H9 (cell line): ENCODE data around the gene CAPN14. TPM values are rescaled to one million over a fixed set of nuclear protein-coding genes. Genes with fewer than 3 reads are reported as not detected.

Experiments used
- DNase-seq: peaks from one replicate; pipeline ENCODE4 v3.0.0-alpha.2; 2017
- H2AFZ ChIP-seq: one replicate; pipeline ENCODE4 v1.6.1; 2013; ENCODE audit warnings: mild to moderate bottlenecking, low read length, control low read depth, moderate library complexity
- H2AK5ac ChIP-seq: 2 replicates; pipeline ENCODE4 v1.6.1; 2013; ENCODE audit warnings: low read length, control low read depth, mixed read lengths; ENCODE audit not compliant: insufficient read length
- H2BK120ac ChIP-seq: one replicate; pipeline ENCODE4 v1.6.1; 2013; ENCODE audit warnings: low read depth, mild to moderate bottlenecking, low read length, control low read depth, inconsistent platforms; ENCODE audit not compliant: poor library complexity, severe bottlenecking
- H2BK12ac ChIP-seq: 2 replicates; pipeline ENCODE4 v1.6.1; 2013; ENCODE audit warnings: low read length, control low read depth, mixed read lengths, low read depth; ENCODE audit not compliant: insufficient read length
- H2BK15ac ChIP-seq: 2 replicates; pipeline ENCODE4 v1.6.1; 2013; ENCODE audit warnings: low read depth, low read length, control low read depth
- H2BK20ac ChIP-seq: one replicate; pipeline ENCODE4 v1.6.1; 2013; ENCODE audit warnings: low read depth, mild to moderate bottlenecking, low read length, control low read depth, inconsistent platforms; ENCODE audit not compliant: poor library complexity, severe bottlenecking
- H2BK5ac ChIP-seq: 2 replicates; pipeline ENCODE4 v1.6.1; 2013; ENCODE audit warnings: low read length, control low read depth, mixed read lengths; ENCODE audit not compliant: insufficient read length
- H3K14ac ChIP-seq: 2 replicates; pipeline ENCODE4 v1.6.1; 2013; ENCODE audit warnings: low read length, control low read depth; ENCODE audit not compliant: insufficient read depth
- H3K18ac ChIP-seq: 2 replicates; pipeline ENCODE4 v1.6.1; 2013; ENCODE audit warnings: low read depth, mild to moderate bottlenecking, mixed read lengths, low read length, control low read depth; ENCODE audit not compliant: insufficient read length
- H3K23ac ChIP-seq: 2 replicates; pipeline ENCODE4 v1.6.1; 2013; ENCODE audit warnings: low read length, control low read depth, mixed read lengths, low read depth; ENCODE audit not compliant: insufficient read length
- H3K23me2 ChIP-seq: 2 replicates; pipeline ENCODE4 v1.6.1; 2013; ENCODE audit warnings: low read depth, mild to moderate bottlenecking, mixed read lengths, low read length, control low read depth; ENCODE audit not compliant: insufficient read length, poor library complexity, severe bottlenecking
- H3K27ac ChIP-seq: 2 replicates; pipeline ENCODE4 v1.5.1; 2013; ENCODE audit warnings: low read length, control low read depth, mixed read lengths, low read depth; ENCODE audit not compliant: insufficient read length
- H3K27me3 ChIP-seq: 2 replicates; pipeline ENCODE4 v1.6.1; 2013; ENCODE audit warnings: low read length, control low read depth, inconsistent platforms; ENCODE audit not compliant: insufficient read depth
- H3K4ac ChIP-seq: 2 replicates; pipeline ENCODE4 v1.6.1; 2013; ENCODE audit warnings: low read depth, mild to moderate bottlenecking, control low read depth, inconsistent platforms, low read length, moderate library complexity
- H3K4me1 ChIP-seq: 2 replicates; pipeline ENCODE4 v1.6.1; 2013; ENCODE audit warnings: low read length, control low read depth, inconsistent platforms; ENCODE audit not compliant: insufficient read depth
- H3K4me2 ChIP-seq: 2 replicates; pipeline ENCODE4 v1.6.1; 2013; ENCODE audit warnings: low read length, control low read depth, mixed read lengths; ENCODE audit not compliant: insufficient read length, insufficient read depth
- H3K56ac ChIP-seq: 2 replicates; pipeline ENCODE4 v1.6.1; 2013; ENCODE audit warnings: low read depth, mild to moderate bottlenecking, mixed read lengths, low read length, control low read depth; ENCODE audit not compliant: insufficient read length
- H3K79me1 ChIP-seq: 2 replicates; pipeline ENCODE4 v1.6.1; 2013; ENCODE audit warnings: low read depth, mild to moderate bottlenecking, moderate library complexity, low read length, control low read depth, inconsistent platforms; ENCODE audit not compliant: insufficient read depth, poor library complexity, severe bottlenecking
- H3K79me2 ChIP-seq: 2 replicates; pipeline ENCODE4 v1.6.1; 2013; ENCODE audit warnings: low read length, control low read depth, inconsistent platforms; ENCODE audit not compliant: insufficient read depth
- H3K9ac ChIP-seq: 2 replicates; pipeline ENCODE4 v1.6.1; 2013; ENCODE audit warnings: low read length, control low read depth, mixed read lengths; ENCODE audit not compliant: insufficient read length; ENCODE audit errors: extremely low read depth
- H3K9me3 ChIP-seq: one replicate; pipeline ENCODE4 v1.6.1; 2013; ENCODE audit warnings: low read depth, low read length, inconsistent platforms; ENCODE audit not compliant: control insufficient read depth
- H3T11ph ChIP-seq: one replicate; pipeline ENCODE4 v1.6.1; 2013; ENCODE audit warnings: mild to moderate bottlenecking, low read length, control low read depth, inconsistent platforms
- H4K20me1 ChIP-seq: one replicate; pipeline ENCODE4 v1.6.1; 2013; ENCODE audit not compliant: control insufficient read depth, insufficient read length, insufficient read depth
- H4K5ac ChIP-seq: 2 replicates; pipeline ENCODE4 v1.6.1; 2013; ENCODE audit warnings: low read depth, mild to moderate bottlenecking, mixed read lengths, low read length, control low read depth; ENCODE audit not compliant: insufficient read length
- H4K8ac ChIP-seq: replicated peaks from 2 replicates; pipeline ENCODE4 v1.6.1; 2013; ENCODE audit warnings: low read length, control low read depth, mixed read lengths, low read depth; ENCODE audit not compliant: insufficient read length
- H4K91ac ChIP-seq: 2 replicates; pipeline ENCODE4 v1.6.1; 2013; ENCODE audit warnings: low read depth, mild to moderate bottlenecking, moderate library complexity, mixed read lengths, low read length, control low read depth; ENCODE audit not compliant: insufficient read length
- H3K27ac Mint-ChIP-seq, 3 experiments: 2 replicates in 2 of 3; 3 replicates in 1 of 3; pipeline ENCODE4 v1.8.0; 2020 to 2021; ENCODE audit warnings: mixed read lengths in 3 of 3, mild to moderate bottlenecking in 1 of 3, moderate library complexity in 1 of 3
- H3K27me3 Mint-ChIP-seq: 2 replicates; pipeline ENCODE4 v1.8.0; 2021; ENCODE audit warnings: low read depth, mild to moderate bottlenecking, moderate library complexity, mixed read lengths
- H3K36me3 Mint-ChIP-seq, 3 experiments: 2 replicates in 2 of 3; 3 replicates in 1 of 3; pipeline ENCODE4 v1.8.0; 2020 to 2021; ENCODE audit warnings: low read depth in 3 of 3, mixed read lengths in 3 of 3; ENCODE audit not compliant: insufficient read depth in 1 of 3
- H3K4me1 Mint-ChIP-seq, 2 experiments: 2 replicates each; pipeline ENCODE4 v1.8.0; 2020; ENCODE audit warnings: mixed read lengths in 2 of 2
- H3K4me3 Mint-ChIP-seq, 2 experiments: 2 replicates in 1 of 2; 3 replicates in 1 of 2; pipeline ENCODE4 v1.8.0; 2020 to 2021; ENCODE audit warnings: mild to moderate bottlenecking in 2 of 2, mixed read lengths in 2 of 2, moderate library complexity in 1 of 2
- H3K9me3 Mint-ChIP-seq, 2 experiments: 2 replicates in 1 of 2; 3 replicates in 1 of 2; pipeline ENCODE4 v1.8.0; 2020; ENCODE audit warnings: mild to moderate bottlenecking in 2 of 2, mixed read lengths in 2 of 2, moderate library complexity in 1 of 2
- WGBS: extraction: QIAGEN DNeasy Blood & Tissue Kit; methylation state at CpG from one replicate; pipeline ENCODE4 v1.1.7; 2013; ENCODE audit warnings: missing lambda C conversion rate, low lambda C conversion rate, mixed read lengths; ENCODE audit not compliant: insufficient read length; ENCODE audit errors: extremely low coverage; 5-methylcytosine and 5-hydroxymethylcytosine counted together
- total RNA-seq: library from RNA; stranded (reverse); gene quantifications from 2 replicates; pipeline ENCODE4 v1.2.1, GENCODE V29; 2021
- TF ChIP-seq, protein P1 (sequence below): fragments of 200-600 bp; sonication (generic); conservative IDR thresholded peaks from 3 replicates; pipeline ENCODE4 v1.8.0; 2021; ENCODE audit warnings: antibody characterized with exemption, mild to moderate bottlenecking

CAPN14 gene
- total RNA-seq, 1 experiment from 2014 or later = 0.09 TPM

DNA sequence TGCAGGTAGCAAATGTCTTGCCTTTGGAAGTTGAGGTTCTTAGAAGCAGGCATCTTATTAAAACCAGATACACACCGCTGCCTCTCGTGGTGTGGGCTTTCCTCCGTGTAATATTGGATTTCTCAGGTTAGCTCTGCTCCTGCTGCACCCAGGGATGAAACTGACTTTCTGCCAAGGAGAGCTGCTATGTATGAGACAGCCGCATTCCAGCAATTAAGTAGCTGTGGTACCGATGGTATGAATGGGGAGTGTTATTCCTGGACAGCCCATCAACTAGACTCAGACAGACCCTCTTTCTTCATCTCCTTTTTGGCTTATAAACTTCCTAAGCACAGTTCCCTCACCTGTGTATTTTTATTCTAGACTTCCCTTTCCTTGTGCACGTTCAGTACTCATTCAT lies 9.8 kb upstream of the CAPN14 start:
- Histone ChIP-seq H2BK5ac (no peak overlapping the region), H3K23me2 (no peaks in the 10 kb centered on the region), H4K20me1 (no peaks in the 10 kb centered on the region), H3K79me2 (no peaks in the 10 kb centered on the region), H3K27me3 (no peaks in the 10 kb centered on the region), H3K27ac (no peak overlapping the region), H3K9me3 (no peaks in the 10 kb centered on the region), H2AFZ (no peak overlapping the region), H3K79me1 (no peaks in the 10 kb centered on the region), H3T11ph (no peak overlapping the region), H2BK120ac (no peak overlapping the region), H3K18ac (no peak overlapping the region), H3K9ac (no peak overlapping the region), H2AK5ac (no peak overlapping the region), H3K4me2 (no peak overlapping the region), H3K4ac (no peak overlapping the region), H2BK12ac (no peak overlapping the region), H2BK20ac (no peak overlapping the region), H3K4me1 (no peaks in the 10 kb centered on the region), H3K56ac (no peak overlapping the region), H3K14ac (no peak overlapping the region), H4K5ac (no peak overlapping the region), H4K8ac (no peak overlapping the region), H2BK15ac (no peak overlapping the region), H3K23ac (no peak overlapping the region), H4K91ac (no peak overlapping the region)
- no peak overlapping the region for H3K27ac Mint-ChIP-seq
- H3K36me3 Mint-ChIP-seq = no peaks in the 10 kb centered on the region
- H3K4me3 Mint-ChIP-seq = no peak overlapping the region
- DNase-seq = no peak
- no CpG with 5 or more reads among the region's 6 CpGs for WGBS
- H3K27me3 Mint-ChIP-seq = peaks cover 5% of the 10 kb centered on the region; the same call in 1 of the 2 replicates
- H3K9me3 Mint-ChIP-seq = no peaks in the 10 kb centered on the region
- TF ChIP-seq, protein P1, sequence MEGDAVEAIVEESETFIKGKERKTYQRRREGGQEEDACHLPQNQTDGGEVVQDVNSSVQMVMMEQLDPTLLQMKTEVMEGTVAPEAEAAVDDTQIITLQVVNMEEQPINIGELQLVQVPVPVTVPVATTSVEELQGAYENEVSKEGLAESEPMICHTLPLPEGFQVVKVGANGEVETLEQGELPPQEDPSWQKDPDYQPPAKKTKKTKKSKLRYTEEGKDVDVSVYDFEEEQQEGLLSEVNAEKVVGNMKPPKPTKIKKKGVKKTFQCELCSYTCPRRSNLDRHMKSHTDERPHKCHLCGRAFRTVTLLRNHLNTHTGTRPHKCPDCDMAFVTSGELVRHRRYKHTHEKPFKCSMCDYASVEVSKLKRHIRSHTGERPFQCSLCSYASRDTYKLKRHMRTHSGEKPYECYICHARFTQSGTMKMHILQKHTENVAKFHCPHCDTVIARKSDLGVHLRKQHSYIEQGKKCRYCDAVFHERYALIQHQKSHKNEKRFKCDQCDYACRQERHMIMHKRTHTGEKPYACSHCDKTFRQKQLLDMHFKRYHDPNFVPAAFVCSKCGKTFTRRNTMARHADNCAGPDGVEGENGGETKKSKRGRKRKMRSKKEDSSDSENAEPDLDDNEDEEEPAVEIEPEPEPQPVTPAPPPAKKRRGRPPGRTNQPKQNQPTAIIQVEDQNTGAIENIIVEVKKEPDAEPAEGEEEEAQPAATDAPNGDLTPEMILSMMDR = no peak
- peaks cover 4 to 8% of the 10 kb centered on the region in 2 experiments; a peak in 3 of 4 replicates for H3K4me1 Mint-ChIP-seq
